Aorta (tissue), 5 donors: ENCODE measurements around the gene HNRNPLL. TPM values are rescaled to one million over a fixed set of nuclear protein-coding genes. Genes with fewer than 3 reads are reported as not detected.

ENCODE experiments used
- ATAC-seq: fragments of 200-7000 bp; cut with Tn5 transposase; one replicate; pipeline ENCODE4 v1.9.1; 2022; ENCODE audit warnings: moderate library complexity; ENCODE audit not compliant: low FRiP score
- DNase-seq, 2 donors: peaks; one replicate each; pipeline ENCODE4 v3.0.0-alpha.2; 2020
- H3K27ac ChIP-seq, 2 donors: one replicate each; pipeline ENCODE4 v1.5.1; 2013; ENCODE audit warnings: low read length in 2 of 2, mild to moderate bottlenecking in 2 of 2, moderate library complexity in 2 of 2, control low read depth in 1 of 2, inconsistent platforms in 1 of 2, low read depth in 1 of 2
- H3K27me3 ChIP-seq, 2 donors: one replicate each; pipeline ENCODE4 v1.6.1; 2013; ENCODE audit warnings: control low read depth in 1 of 2, low read length in 1 of 2, mild to moderate bottlenecking in 1 of 2, moderate library complexity in 1 of 2; ENCODE audit not compliant: insufficient read depth in 2 of 2, control insufficient read depth in 1 of 2
- H3K36me3 ChIP-seq, 2 donors: one replicate each; pipeline ENCODE4 v1.6.1; 2013; ENCODE audit warnings: control low read depth in 1 of 2, low read length in 1 of 2, mild to moderate bottlenecking in 1 of 2; ENCODE audit not compliant: insufficient read depth in 2 of 2, control insufficient read depth in 1 of 2
- H3K4me1 ChIP-seq, 2 donors: one replicate each; pipeline ENCODE4 v1.6.1; 2013; ENCODE audit warnings: low read length in 2 of 2, control low read depth in 1 of 2, mild to moderate bottlenecking in 1 of 2, moderate library complexity in 1 of 2; ENCODE audit not compliant: insufficient read depth in 2 of 2, control insufficient read depth in 1 of 2
- H3K4me3 ChIP-seq, 2 donors: one replicate each; pipeline ENCODE4 v1.5.1; 2013; ENCODE audit warnings: low read length in 2 of 2, control low read depth in 1 of 2, mild to moderate bottlenecking in 1 of 2
- H3K9me3 ChIP-seq: one replicate; pipeline ENCODE4 v1.6.1; 2013; ENCODE audit warnings: mild to moderate bottlenecking, low read length; ENCODE audit not compliant: control insufficient read depth
- WGBS, 2 donors: extraction: QIAGEN DNeasy Blood & Tissue Kit; methylation state at CpG; one replicate each; pipeline ENCODE4 v1.1.7; 2013; 5-methylcytosine and 5-hydroxymethylcytosine counted together
- intact Hi-C, 2 donors: fragments of 100-400 bp; cut with DNase I; formaldehyde crosslinking; loops; one replicate each; pipeline versions ENCODE4 v1.14.2 to v1.15.0; 2022
- polyA plus RNA-seq, 2 donors: library from polyadenylated mRNA; stranded (reverse); fragments of 200-250 nt; gene quantifications; one replicate each; pipeline ENCODE4 v1.2.3, GENCODE V29; 2013
- total RNA-seq, 2 donors: library from RNA; stranded (reverse); fragmentation: NEBNext Ultra II Directional; extraction: Animal tissue kit (Norgen Biotek cat#: 25700); gene quantifications; one replicate each; pipeline ENCODE4 v1.2.1, GENCODE V29; 2021
- donor health status: healthy with polysubstance abuse.
- donor health status: Bipolar disorder and iron deficiency.
- donor health status: DM: no; HTN: no; CAD: no.
- donor health status: DM: no; HTN: no; CAD: no.
- donor health status: DM: yes; HTN: yes; CAD: no.

The HNRNPLL gene
- total and polyA plus RNA-seq, 4 donors = 15.9 to 65.2 (median 40.2) TPM

GRCh38 chr2:38557981-38558380 is 44.7 kb downstream of the HNRNPLL start:
- 89 to 91% methylated on average over 5 of the region's 5 CpGs for WGBS, 2 donors
- Histone ChIP-seq H3K27me3 (no peaks in the 10 kb centered on the region), H3K36me3 (peaks cover 0 to 1% of the 10 kb centered on the region in 2 donors), H3K4me3 (no peak overlapping the region), H3K4me1 (no peaks in the 10 kb centered on the region), H3K9me3 (no peaks in the 10 kb centered on the region), H3K27ac (no peak overlapping the region)
- intact Hi-C loops = no loop called here
- DNase-seq (no peak), ATAC-seq (no peak)

- ATAC-seq (no peak), DNase-seq (no peak)
- intact Hi-C loops = no loop called here
- Histone ChIP-seq H3K4me1 (no peaks in the 10 kb centered on the region), H3K36me3 (peaks cover 0 to 1% of the 10 kb centered on the region in 2 donors), H3K9me3 (no peaks in the 10 kb centered on the region), H3K27ac (no peak overlapping the region), H3K27me3 (no peaks in the 10 kb centered on the region), H3K4me3 (no peak overlapping the region)
- WGBS, 2 donors = 78 to 80% methylated on average over 2 of the region's 2 CpGs
These were observed 45.5 kb downstream of the HNRNPLL start for GRCh38 chr2:38557217-38557616.

GRCh38 chr2:38556006-38556801 is 46.5 kb downstream of the HNRNPLL start:
- intact Hi-C loops = no loop called here
- ATAC-seq = no peak

GRCh38 chr2:38554973-38555595 is 47.6 kb downstream of the HNRNPLL start:
- no peak overlapping the region for H3K4me3 ChIP-seq
- intact Hi-C loops = no loop called here
- no peaks in the 10 kb centered on the region for H3K4me1 ChIP-seq
- DNase-seq (no peak), ATAC-seq (no peak)
- no peak overlapping the region for H3K27ac ChIP-seq
- 94 to 96% methylated on average over 8 of the region's 8 CpGs for WGBS, 2 donors
- no peaks in the 10 kb centered on the region for H3K27me3 ChIP-seq
- H3K9me3 ChIP-seq = no peaks in the 10 kb centered on the region
- peaks cover 0 to 1% of the 10 kb centered on the region in 2 donors for H3K36me3 ChIP-seq

More at GRCh38 chr2:38556006-38556801, 46.5 kb downstream of the HNRNPLL start:
- no peaks in the 10 kb centered on the region for H3K27me3 ChIP-seq
- 75 to 78% methylated on average over 6 of the region's 6 CpGs for WGBS, 2 donors
- DNase-seq = no peak
- H3K9me3 ChIP-seq = no peaks in the 10 kb centered on the region
- no peaks in the 10 kb centered on the region for H3K4me1 ChIP-seq
- H3K27ac ChIP-seq = no peak overlapping the region
- no peak overlapping the region for H3K4me3 ChIP-seq
- H3K36me3 ChIP-seq = peaks cover 0 to 1% of the 10 kb centered on the region in 2 donors

GRCh38 chr2:38553554-38553953 is 49.2 kb downstream of the HNRNPLL start:
- intact Hi-C loops = no loop called here
- H3K4me3 ChIP-seq = no peak overlapping the region
- H3K36me3 ChIP-seq = peaks cover 0 to 1% of the 10 kb centered on the region in 2 donors
- no peaks in the 10 kb centered on the region for H3K9me3 ChIP-seq
- H3K27me3 ChIP-seq = no peaks in the 10 kb centered on the region
- no peak for ATAC-seq
- H3K27ac ChIP-seq = no peak overlapping the region
- H3K4me1 ChIP-seq = no peaks in the 10 kb centered on the region
- 98 to 99% methylated on average over 2 of the region's 2 CpGs for WGBS, 2 donors
- DNase-seq = no peak

GRCh38 chr2:38552259-38552658 is 50.5 kb downstream of the HNRNPLL start:
- Histone ChIP-seq H3K27ac (no peak overlapping the region), H3K36me3 (peaks cover 0 to 1% of the 10 kb centered on the region in 2 donors), H3K27me3 (no peaks in the 10 kb centered on the region), H3K9me3 (no peaks in the 10 kb centered on the region), H3K4me1 (no peaks in the 10 kb centered on the region), H3K4me3 (no peak overlapping the region)
- DNase-seq (no peak), ATAC-seq (no peak)
- WGBS, 2 donors = 56 to 67% methylated on average over 2 of the region's 2 CpGs
- intact Hi-C loops = no loop called here

GRCh38 chr2:38551746-38552145 is 51.0 kb downstream of the HNRNPLL start:
- WGBS, 2 donors = 98% methylated on average over 2 of the region's 2 CpGs
- H3K27me3 ChIP-seq = no peaks in the 10 kb centered on the region
- no peak overlapping the region for H3K27ac ChIP-seq
- no peaks in the 10 kb centered on the region for H3K9me3 ChIP-seq
- DNase-seq = no peak
- H3K4me3 ChIP-seq = no peak overlapping the region
- intact Hi-C loops = no loop called here
- H3K4me1 ChIP-seq = no peaks in the 10 kb centered on the region
- ATAC-seq = no peak
- H3K36me3 ChIP-seq = peaks cover 0 to 1% of the 10 kb centered on the region in 2 donors

GRCh38 chr2:38551171-38551570 is 51.6 kb downstream of the HNRNPLL start:
- no peak for DNase-seq
- H3K4me1 ChIP-seq = no peaks in the 10 kb centered on the region
- no peaks in the 10 kb centered on the region for H3K27me3 ChIP-seq
- H3K4me3 ChIP-seq = no peak overlapping the region
- ATAC-seq = no peak
- no peaks in the 10 kb centered on the region for H3K36me3 ChIP-seq
- intact Hi-C loops = no loop called here
- no peaks in the 10 kb centered on the region for H3K9me3 ChIP-seq
- no peak overlapping the region for H3K27ac ChIP-seq
- WGBS, 2 donors = 96 to 97% methylated on average over 3 of the region's 3 CpGs

- intact Hi-C loops = no loop called here
- no peaks in the 10 kb centered on the region for H3K27me3 ChIP-seq
- 85 to 86% methylated on average over 4 of the region's 4 CpGs for WGBS, 2 donors
- DNase-seq (no peak), ATAC-seq (no peak)
- H3K9me3 ChIP-seq = no peaks in the 10 kb centered on the region
- H3K4me1 ChIP-seq = no peaks in the 10 kb centered on the region
- H3K4me3 ChIP-seq = no peak overlapping the region
- H3K36me3 ChIP-seq = no peaks in the 10 kb centered on the region
- H3K27ac ChIP-seq = no peak overlapping the region
These were observed 52.9 kb downstream of the HNRNPLL start for GRCh38 chr2:38549851-38550250.
